ENCODE measurements around the gene CNTN3. TPM values are rescaled to one million over a fixed set of nuclear protein-coding genes. Genes with fewer than 3 reads are reported as not detected.

Gene CNTN3
- total RNA-seq, 1 donor from 2014 or later: 4.0 TPM

GRCh38 chr3:74611206-74611605 is 3.3 kb downstream of the CNTN3 start:
- no peak for DNase-seq (ENCODE audit: low spot score)

GRCh38 chr3:74607803-74608202 is 6.7 kb downstream of the CNTN3 start:
- DNase-seq (ENCODE audit: low spot score): no peak

GRCh38 chr3:74606996-74607395 is 7.5 kb downstream of the CNTN3 start:
- no peak for DNase-seq (ENCODE audit: low spot score)

GRCh38 chr3:74605437-74605836 is 9.0 kb downstream of the CNTN3 start:
- no peak for DNase-seq (ENCODE audit: low spot score)

GRCh38 chr3:74603292-74603691 is 11.2 kb downstream of the CNTN3 start:
- DNase-seq (ENCODE audit: low spot score): no peak

GRCh38 chr3:74602471-74602870 is 12.0 kb downstream of the CNTN3 start:
- DNase-seq (ENCODE audit: low spot score): no peak

GRCh38 chr3:74601793-74602192 is 12.7 kb downstream of the CNTN3 start:
- no peak for DNase-seq (ENCODE audit: low spot score)

- DNase-seq (ENCODE audit: low spot score): no peak
These were observed 14.9 kb downstream of the CNTN3 start for GRCh38 chr3:74599564-74599963.

- DNase-seq (ENCODE audit: low spot score): no peak
These were observed 21.3 kb downstream of the CNTN3 start for GRCh38 chr3:74593152-74593551.

GRCh38 chr3:74592359-74592758 is 22.1 kb downstream of the CNTN3 start:
- DNase-seq (ENCODE audit: low spot score): no peak

GRCh38 chr3:74591946-74592345 is 22.5 kb downstream of the CNTN3 start:
- DNase-seq (ENCODE audit: low spot score): no peak

- DNase-seq (ENCODE audit: low spot score): no peak
These were observed 23.1 kb downstream of the CNTN3 start for GRCh38 chr3:74591342-74591741.

- DNase-seq (ENCODE audit: low spot score): no peak
These were observed 23.7 kb downstream of the CNTN3 start for GRCh38 chr3:74590620-74591262.

GRCh38 chr3:74584782-74585181 is 29.7 kb downstream of the CNTN3 start:
- DNase-seq (ENCODE audit: low spot score): no peak

- DNase-seq (ENCODE audit: low spot score): no peak
These were observed 31.5 kb downstream of the CNTN3 start for GRCh38 chr3:74582982-74583381.

- DNase-seq (ENCODE audit: low spot score): no peak
These were observed 38.6 kb downstream of the CNTN3 start for GRCh38 chr3:74575857-74576256.

GRCh38 chr3:74571118-74571517 is 43.3 kb downstream of the CNTN3 start:
- no peak for DNase-seq (ENCODE audit: low spot score)

Data from mesenteric fat pad (tissue), 1 donor.